ENCODE results near the gene FAP.

FAP gene, protein sequence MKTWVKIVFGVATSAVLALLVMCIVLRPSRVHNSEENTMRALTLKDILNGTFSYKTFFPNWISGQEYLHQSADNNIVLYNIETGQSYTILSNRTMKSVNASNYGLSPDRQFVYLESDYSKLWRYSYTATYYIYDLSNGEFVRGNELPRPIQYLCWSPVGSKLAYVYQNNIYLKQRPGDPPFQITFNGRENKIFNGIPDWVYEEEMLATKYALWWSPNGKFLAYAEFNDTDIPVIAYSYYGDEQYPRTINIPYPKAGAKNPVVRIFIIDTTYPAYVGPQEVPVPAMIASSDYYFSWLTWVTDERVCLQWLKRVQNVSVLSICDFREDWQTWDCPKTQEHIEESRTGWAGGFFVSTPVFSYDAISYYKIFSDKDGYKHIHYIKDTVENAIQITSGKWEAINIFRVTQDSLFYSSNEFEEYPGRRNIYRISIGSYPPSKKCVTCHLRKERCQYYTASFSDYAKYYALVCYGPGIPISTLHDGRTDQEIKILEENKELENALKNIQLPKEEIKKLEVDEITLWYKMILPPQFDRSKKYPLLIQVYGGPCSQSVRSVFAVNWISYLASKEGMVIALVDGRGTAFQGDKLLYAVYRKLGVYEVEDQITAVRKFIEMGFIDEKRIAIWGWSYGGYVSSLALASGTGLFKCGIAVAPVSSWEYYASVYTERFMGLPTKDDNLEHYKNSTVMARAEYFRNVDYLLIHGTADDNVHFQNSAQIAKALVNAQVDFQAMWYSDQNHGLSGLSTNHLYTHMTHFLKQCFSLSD

DNA sequence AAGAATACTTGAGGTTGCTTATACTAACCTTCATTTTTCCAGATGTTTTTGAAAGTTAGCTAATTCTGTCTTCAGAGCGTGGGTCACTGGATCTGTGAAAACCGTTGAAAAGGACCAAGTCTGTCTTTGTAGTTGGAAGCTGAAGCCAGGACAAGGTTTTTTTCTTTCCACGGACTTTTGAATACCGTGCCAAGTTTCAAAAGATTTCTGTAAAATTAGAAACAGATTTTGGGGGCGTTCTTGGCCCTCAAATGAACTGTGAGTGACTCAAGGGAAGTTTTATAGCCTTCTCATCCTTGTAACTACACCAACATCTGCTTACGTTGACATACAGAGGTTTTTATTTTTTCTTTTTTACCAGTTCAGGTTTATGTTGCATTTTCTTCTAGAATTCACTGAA is at the start of gene FAP:
FAP (minus strand) TSS at position 152 of the 400 bp plus-strand sequence; CDS start at position 34, 118 bp downstream.
- DNase-seq: no peak

DNA sequence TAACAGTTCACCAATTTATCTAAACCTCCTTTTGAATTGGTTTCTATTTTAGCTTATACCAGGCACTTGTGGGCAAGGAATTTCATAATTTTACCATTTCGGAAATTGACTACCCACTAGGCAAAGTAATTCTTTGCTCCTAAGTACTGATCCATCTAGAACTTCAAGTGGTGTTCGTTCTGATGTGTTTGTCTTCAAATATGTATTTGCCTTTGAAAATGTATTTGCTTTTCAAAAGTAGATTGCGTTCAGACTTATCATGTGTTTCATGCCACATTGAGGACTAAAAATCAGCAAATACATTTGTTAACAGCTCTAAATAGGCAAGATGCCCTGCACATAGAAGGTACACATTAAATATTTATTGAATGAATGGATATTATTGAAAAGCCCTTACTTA is 48.5 kb upstream of the FAP start:
- DNase-seq: no peak

DNA sequence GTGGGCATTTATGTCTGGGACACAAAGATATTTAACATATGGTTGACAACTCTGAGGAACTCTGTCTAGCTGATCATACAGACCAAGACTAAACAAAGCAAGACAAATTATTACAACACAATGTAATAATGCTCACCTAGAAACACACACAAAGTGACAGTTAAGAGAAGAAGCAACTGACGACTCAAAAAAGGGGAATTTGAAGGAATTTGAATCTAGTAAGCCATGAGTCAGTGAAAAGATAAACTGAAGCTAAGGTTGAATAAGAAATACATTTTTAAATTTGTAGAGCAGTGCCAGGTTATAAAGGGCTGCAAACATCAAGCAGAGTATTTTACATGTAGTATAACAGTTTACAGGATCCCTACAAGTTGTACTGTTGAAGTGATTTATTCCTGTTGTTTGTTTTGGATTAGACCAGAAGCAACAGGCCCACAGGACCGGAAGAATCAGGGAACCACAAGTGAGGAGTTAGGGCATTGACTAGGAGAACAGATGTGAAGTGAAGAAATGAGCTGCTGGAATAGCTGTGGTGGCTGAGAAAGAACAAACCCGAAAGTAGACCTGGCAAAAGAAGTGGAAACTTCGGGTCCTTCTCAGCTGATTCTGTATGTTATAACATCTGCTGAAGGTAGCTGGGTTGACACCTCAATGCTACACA is 39.6 kb upstream of the FAP start:
- DNase-seq: no peak

DNA sequence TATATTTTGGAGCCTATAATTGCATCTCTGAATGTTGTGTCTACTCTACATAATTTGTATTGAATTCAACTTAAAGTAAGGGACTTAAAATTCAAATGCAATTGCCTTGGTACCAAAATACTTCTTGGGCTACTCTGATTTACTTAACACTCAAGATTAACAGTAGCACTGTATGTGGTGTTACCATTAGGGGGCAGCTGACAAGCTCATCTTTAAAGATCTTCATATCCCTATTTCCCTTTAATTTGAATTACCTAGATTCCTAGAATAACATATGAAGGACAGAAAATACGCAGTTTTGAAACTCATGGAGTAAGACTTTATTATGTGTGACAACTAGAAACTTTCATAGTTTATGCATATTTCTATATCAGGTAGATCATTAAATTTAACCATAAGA is 37.4 kb upstream of the FAP start:
- no peak for DNase-seq

DNA sequence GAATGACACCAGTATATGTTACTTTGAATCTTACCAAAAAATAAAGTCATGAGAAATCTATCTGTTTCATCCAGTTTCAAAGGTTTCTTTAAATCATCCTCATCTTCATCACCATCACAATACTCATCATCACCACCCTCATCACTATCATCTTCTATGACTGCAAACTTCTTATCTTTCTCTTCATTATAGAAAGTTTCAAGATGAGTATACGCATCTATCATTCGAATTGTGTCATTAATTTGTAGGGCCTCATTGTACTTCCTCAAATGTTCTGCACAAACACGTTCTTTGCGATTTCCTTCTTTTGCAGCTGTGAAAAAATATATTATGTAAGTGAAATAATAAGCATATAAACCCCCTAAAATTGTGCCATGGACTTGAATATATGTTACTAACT is 34.1 kb upstream of the FAP start:
- DNase-seq: no peak

DNA sequence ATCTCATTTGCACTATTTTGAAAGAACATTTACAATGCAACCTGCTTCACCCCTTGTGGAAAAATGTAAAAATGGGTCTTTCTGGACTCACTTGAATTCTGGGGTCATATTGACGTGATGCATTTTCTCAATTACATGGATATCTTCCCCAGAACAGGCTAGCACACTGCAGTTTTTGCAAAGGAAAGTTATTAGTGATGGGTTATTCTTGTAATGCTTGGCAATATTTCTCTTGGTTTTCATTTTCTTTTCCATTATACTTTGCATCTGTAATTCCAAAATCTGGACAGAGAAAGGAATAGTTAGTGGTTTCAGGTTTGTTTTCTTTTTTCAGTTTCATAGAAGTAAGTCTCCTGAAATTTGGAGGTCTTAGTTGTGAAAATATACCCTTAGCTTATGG is 24.8 kb upstream of the FAP start:
- DNase-seq: no peak

DNA sequence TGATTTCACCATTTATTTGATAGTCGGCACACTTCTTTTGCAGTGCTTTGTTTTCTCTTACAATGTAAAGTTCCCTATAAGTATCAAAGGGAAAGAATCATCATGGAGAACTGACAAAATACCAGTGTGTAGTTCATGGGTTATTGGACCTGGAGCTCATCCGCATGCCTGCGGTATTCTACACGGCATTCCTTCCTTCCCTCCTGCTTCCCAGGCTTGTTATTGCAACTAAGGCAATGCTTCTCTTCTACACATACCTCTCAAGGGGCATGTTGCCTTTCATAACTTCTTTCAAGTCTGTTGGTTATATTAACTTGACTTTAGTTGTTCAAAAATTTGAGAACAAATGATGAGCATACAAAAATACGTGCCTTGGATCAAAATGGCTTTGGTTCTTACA is 24.3 kb upstream of the FAP start:
- no peak for DNase-seq

DNA sequence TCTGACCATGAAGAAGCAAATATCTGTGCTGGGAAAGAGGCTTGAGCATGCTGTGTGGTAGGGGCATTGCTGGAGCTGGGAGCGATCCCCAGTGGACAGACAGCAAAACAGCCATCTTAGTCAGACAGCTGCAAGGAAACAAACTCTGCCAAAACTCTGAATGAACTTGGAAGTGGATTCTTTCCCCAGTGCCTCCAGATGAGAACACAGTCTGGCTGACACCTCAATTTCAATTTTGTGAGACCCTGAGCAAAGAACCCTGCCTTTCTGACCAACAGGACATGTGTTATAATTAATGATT is 23.2 kb upstream of the FAP start:
- no peak for DNase-seq

DNA sequence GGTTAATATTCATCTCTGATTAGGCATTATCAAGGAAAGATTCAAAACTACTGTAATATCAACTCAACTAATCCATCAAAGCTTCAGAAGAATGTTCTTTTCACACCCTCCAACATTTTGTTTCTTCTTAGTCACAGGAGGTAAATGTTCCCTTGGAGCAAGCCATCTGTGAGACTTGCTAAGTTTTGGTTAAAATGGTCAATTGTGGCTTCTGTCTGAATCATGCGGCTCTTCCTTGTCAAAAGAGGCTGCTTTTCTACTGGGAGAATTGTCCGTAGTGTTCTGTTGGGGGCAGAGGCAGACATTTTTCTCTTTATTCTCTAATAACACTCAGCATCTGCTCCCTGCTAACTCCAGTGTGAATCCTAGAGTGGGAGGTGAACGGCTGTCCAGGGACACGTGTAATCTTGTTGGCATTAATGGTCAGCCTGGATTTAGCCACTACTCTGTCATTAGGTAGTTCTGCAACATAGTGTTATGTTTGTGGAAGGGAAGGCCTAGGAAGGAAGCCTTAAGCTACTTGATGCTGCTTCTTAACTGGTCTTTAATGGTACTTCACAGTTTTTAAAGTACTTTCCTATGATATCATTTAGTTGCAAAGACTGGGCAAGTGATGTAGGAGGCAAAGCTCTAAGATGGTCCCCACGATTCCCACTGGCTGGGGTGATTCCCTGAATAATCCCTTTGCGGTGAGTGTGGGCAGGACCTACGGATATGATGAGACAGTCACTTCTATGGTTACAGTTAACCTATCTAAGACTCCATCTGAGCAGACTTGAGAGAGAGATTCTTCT is 22.6 kb upstream of the FAP start:
- no peak for DNase-seq

DNA sequence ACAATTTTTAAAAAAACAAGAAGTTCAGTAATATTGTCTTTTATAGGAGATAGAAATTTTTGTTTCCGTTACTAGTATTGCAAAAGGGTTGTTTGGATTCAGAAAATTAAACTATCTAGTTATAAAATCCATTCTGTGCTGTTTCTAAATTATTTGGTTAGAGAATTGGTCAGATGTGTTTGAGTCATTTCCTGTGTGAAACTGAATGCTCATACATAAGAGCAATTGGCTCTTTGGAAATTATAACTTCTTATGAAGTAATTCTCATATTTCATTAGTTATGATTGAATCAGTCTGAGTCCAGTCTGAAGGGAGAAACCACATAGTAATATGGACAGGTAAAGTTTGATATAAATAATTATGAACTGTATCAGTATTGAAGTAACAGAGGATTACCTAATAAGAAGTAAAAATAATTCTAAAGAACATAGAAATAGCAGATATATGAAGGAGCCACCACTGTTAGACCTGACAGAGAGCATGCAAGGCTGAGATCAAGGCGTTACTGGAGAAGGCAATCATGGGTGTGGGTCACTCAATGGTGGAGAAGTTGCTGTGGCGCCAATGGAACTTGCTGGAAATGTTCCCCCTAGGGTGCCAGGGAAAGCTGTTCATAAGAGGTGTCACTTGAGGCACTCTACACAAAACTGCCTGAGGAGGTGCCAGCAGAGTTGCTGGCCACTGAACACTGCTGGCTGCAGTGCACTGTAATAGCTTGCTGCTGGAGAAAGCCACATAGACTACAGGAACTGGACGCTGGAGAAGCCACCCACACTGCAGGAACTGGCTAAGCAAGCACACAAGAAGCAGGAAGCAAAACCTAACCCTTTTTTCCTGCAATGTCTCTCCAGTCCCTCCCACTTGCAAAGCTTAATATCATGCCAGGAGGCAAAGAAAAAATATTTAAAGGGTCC is 18.0 kb upstream of the FAP start:
- no peak for DNase-seq

DNA sequence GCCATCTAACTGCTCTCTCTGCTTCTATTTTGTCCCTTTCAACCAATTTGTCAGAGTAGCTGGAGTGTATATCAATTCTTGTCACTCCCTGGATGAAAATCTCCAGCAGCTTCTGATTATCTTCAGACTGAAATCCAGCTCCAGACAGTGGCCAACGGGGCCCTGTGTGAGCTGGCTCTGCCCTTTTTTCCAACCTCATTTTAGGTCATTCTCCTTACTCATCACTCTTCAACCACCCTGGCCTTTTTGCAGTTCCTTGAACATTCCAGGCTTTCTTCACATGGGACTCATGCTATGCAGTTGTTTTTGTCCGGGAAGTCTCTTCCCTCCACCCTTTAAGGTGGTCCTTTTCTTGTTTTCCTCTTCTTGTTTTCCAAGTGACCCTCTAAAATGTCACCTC is 15.4 kb upstream of the FAP start:
- no peak for DNase-seq

DNA sequence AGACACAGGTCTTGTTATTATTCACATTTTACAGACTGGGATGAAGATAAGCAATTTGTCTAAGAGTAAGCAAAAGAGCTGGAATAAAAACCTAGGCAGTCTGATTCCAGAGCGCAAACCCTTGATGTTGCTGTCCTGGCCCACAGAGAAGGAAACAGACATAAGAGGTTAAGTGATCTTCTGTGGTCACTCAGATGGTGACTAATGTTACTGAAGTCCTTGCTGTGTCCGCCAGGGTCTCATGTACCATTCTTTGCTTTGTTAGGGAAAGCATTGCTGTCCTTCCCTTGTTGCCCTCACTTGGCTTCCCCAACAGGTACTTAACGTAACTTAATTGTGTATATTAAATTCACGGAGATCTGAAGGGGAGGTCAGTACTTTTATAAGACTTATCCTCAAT is 14.9 kb upstream of the FAP start:
- no peak for DNase-seq

DNA sequence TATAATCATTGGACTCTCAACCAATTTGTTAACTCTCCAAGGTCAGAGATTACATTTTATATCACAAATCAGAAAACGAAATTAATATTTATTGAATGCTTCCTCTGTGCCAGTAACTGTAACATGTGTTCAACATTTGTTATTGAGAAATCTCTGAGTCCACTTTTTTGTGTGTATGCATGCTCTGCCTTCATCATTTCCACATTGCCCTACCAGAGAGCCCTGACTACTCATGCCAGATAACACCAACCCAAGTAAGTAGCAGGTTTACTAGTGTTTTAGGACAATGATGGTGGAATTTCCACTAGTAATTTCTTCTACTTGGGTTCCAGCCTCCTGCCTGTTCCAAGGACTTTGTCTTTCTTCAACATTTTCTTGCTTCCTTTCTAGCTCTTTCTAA is 14.2 kb upstream of the FAP start:
- DNase-seq: no peak

DNA sequence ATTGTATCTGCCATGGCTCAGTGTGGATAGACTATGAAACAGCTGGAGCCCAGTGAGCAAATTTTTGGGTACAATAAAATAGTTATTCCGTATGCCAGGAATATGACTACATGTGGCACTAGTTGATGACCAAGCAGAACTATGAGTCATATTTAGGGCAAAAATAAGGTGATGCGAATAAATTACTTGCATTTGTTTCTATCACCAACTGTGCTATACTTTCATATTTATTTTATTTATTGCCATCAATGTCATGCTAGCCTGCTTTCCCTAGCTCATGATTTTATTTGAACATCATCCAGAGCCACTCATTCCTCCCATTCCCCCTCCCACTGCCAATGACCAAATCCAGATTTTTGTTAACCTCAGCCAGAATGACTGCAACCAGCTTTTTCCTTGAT is 13.3 kb upstream of the FAP start:
- DNase-seq: no peak

DNA sequence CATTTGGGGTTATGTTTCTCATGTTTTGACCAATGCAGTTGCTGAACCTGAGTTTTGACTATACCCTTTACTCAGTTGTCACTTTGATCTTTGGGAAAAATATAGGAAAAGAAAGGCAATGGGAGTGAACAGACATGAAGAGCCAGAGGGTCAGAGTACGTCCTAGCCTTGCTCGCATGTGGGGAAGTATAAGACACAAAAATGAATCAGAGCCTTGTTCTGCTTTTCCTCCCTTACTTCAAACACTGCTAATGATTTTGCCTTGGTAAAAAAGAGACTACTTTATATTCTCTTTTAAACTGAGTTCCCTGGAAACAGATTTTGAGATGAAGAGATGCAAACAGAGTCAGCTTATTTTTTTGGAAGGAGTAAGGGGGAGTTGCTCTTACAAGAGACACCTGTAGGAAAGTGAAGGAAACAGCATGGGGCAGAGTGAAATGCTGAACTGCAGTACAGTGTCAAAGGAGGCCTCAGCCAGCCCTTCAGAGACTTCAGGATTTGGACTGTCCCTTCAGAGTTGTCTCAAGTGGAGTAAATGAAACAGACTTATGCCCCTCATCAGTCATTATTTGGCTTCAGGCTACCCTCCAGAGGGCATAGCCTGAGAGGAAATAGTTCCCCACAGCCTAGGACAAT is 11.1 kb upstream of the FAP start:
- DNase-seq: no peak

DNA sequence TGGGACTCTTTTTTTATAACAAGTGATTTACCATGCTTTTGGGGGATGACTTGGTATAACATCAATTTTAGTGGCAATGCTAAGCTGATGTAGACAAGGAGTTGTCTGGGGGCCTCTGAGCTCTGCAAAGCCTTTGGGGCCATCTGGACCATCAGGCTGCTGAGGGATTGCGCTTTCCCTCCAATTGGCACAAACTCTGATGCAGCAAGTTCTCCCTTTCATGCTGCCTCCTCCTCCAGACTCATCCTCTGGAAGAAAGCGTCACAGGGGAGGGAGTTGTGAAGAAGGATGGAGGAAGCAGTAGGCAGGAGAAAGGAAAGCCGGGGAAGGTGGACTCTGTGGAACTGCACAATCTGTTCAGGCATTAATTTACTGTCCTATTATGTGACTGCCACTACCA is 10.2 kb upstream of the FAP start:
- DNase-seq: peak; percentile 69

DNA sequence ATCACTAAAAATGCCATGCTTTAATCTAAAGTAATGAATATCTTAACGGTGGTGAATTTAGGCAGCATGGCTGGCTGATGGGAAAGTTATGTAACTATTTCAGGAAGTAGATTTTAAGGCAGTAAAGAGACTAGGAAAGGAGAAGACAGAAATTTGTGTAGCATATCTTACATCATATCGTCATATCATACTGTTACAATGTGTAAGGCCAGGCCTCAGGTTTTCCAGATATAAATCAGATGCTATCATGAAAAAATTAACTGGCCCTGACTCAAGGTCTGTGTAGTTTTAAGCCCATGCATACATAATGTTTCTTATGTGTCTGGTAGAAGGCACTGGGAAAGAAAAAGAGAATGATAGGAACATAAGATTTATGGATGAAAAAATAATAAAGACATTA is 8.9 kb upstream of the FAP start:
- DNase-seq: no peak

DNA sequence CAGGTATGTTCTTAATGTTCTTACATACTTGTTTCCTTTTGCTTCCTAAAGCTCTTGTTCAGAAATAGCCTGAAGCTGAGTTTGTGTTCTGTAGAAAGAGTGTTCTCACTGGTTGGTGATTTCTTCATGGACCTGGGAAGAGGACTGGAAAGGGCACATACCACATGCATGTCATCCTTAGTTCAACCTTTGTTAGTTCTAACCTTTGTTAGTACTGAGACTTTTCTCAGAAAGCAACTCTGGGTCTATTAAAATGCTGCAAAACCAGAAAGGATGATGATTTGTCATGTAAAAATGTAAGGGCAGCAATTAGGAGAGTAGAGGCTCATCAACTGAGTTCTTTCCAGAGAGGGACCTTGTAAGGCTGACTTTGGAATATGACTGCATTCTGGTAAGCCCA is 2.5 kb upstream of the FAP start:
- no peak for DNase-seq

DNA sequence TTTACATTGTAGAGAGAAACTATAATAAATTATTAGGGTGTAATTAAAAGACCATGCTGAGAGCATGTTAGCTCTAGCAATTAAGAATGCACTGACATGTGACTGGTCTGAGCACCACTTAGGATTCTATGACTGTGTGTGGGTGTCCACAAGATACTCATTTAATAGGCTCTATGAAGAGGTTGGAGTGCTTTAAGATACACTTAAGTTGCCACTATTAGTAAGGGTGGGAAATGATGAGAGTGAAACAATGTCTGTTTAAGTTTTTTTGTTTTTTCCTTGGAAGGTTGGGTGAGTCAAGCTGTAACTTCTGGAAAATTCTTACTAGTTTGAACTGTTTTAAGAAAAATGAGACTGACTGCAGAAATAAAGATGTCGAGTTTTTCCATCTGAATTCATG is 1.8 kb upstream of the FAP start:
- DNase-seq: no peak

DNA sequence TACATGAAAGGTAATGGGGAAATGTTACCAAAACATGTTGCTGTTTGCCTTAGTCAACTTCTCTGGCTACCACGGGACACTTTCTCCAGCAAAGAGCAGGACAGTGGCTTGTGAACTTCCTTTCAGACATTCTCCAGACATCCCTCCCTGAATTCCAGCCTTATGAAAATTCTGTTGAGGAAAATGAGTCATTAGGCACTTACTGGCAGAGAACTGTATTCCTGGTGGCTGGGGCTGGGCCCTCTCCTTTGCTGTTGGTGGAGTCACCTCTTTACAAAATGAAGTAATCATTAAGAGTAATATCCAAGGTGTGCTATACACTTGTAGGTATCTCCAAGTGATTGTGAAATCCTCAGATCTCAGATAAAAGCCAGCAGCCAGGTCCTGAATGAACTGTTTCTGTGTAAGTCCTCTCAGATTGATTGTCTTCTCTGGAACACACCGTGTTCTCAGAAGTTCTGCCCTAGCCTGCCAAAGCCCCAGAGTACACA is 1.3 kb upstream of the FAP start:
- no peak for DNase-seq

DNA sequence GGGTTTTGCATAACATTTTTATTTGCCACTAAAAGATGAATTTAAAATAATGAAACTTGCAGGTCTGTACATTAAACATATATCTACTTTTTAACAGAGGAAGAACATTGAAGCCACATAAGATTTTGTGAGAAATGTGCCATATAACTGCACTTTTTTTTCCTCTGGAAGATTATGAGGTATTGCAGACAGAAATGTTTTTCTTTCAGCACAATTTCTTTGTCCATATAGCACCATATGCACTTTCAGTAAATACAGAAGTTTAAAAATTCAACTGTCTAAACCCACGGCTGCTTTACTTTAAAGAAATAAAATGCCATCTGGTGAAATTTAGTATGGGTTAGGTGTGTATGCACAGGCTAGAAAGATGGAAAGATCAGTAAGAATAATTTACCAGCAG is 470 bp upstream of the FAP start:
- DNase-seq: no peak

Measured in NCI-H82 (cell line).